ENCODE results near the gene RNF182. TPM values are rescaled to one million over a fixed set of nuclear protein-coding genes. Genes with fewer than 3 reads are reported as not detected.

RNF182 gene
- total RNA-seq, 1 donor from 2014 or later, result not detected

DNA sequence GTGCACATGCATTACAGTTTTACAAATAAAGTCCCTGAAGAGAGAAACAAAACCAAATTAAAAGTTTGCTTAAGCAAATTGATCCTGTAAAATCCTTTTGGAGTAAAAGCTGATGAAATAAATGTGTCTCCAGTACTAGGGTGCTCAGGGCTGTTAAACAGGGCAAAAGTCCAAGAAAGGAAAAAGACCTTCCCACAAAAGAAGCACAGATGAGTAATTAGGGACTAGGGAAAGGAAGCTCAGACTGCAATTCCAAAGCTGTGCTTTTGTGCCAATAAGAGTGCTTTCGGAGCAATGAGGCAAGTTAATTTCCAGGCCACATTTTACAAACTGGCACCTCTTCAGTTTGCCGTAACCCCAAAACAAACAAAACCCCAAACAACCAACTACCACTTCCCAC, 10.4 kb upstream of the RNF182 start:
- Histone ChIP-seq H3K27me3 (ENCODE audit: control insufficient read depth, insufficient read depth, low read length) (peaks cover 1% of the 10 kb centered on the region), H3K4me3 (ENCODE audit: low read depth, low read length) (no peak overlapping the region), H3K36me3 (ENCODE audit: control insufficient read depth, insufficient read depth, low read length) (no peaks in the 10 kb centered on the region)
- TF ChIP-seq, protein P1, sequence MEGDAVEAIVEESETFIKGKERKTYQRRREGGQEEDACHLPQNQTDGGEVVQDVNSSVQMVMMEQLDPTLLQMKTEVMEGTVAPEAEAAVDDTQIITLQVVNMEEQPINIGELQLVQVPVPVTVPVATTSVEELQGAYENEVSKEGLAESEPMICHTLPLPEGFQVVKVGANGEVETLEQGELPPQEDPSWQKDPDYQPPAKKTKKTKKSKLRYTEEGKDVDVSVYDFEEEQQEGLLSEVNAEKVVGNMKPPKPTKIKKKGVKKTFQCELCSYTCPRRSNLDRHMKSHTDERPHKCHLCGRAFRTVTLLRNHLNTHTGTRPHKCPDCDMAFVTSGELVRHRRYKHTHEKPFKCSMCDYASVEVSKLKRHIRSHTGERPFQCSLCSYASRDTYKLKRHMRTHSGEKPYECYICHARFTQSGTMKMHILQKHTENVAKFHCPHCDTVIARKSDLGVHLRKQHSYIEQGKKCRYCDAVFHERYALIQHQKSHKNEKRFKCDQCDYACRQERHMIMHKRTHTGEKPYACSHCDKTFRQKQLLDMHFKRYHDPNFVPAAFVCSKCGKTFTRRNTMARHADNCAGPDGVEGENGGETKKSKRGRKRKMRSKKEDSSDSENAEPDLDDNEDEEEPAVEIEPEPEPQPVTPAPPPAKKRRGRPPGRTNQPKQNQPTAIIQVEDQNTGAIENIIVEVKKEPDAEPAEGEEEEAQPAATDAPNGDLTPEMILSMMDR (IDR thresholded peaks at IDR 0.05; ENCODE audit: insufficient read depth, low read length, severe bottlenecking), result no peak
- no peak for DNase-seq (ENCODE audit: low read depth)
- FAIRE-seq, result peak; percentile 64

DNA sequence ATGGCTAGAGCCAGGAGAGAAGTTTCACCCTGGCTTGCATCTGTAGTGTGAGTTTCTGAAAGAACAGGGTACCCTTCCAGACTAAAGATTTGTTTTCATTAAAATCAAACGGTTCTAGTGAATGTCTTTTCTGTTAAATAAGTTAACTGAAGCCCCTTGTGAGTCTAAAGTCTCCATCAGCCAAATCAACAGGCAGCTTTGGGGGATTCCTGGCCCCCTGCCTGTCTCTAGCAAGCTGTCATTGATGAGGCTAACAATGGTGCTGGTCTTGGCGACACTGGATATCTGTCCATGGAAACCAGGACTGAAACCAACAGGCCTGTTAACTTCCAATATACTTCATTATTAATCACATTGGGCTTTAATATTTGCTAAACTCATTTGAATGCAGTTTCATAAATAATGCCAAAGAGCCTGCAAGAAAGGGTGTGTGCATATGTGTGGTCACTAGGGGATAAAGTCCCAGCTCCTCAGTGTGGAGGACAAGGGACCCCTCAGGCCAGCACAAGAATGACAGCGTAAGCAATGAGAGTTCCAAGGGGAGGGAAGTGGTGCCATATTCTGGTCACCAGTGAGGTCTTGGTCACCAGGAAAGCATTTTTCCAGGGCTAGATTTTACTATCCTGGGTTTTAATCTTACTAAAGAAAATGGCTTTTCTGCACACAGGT, 9.1 kb upstream of the RNF182 start:
- no peak for DNase-seq (ENCODE audit: low read depth)
- no peak overlapping the region for H3K4me3 ChIP-seq (ENCODE audit: low read depth, low read length)
- TF ChIP-seq, protein P1 (IDR thresholded peaks at IDR 0.05; ENCODE audit: insufficient read depth, low read length, severe bottlenecking), result no peak
- no peaks in the 10 kb centered on the region for H3K36me3 ChIP-seq (ENCODE audit: control insufficient read depth, insufficient read depth, low read length)
- no peak for FAIRE-seq
- peaks cover 1% of the 10 kb centered on the region for H3K27me3 ChIP-seq (ENCODE audit: control insufficient read depth, insufficient read depth, low read length)

DNA sequence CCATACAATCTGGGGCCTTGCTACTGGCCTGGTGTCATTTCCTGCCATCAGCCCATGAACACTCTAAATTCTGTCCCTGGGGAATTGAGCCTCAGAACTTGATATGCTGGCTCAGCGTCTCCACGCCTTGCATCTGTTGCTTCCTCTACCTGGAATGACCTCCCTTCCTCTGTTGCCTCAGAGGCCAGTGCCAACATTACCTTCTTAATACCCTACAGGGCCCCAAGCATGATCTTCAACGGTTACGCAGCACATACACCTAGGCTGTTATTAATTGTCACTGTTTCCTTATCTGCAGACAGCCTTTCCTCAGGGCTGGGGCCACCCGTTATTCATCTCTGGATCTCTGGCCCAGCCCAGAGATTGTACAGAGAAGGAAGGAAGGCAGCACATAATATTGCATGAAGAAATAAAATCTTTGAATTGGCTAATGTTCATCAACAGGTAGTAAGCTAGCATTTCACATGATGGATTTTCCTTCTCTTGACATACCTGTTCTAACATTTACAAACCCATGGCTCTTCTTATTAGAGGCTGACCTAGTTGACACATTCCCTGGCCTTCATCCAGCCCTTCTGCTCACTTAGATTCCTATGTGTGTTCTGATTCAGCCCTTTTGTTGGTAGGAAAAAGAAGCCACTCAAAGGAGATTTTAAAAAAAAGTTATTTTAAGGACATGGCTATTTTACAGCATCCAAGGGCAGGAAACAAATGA, 8.4 kb upstream of the RNF182 start:
- peaks cover 1% of the 10 kb centered on the region for H3K27me3 ChIP-seq (ENCODE audit: control insufficient read depth, insufficient read depth, low read length)
- FAIRE-seq (no peak), DNase-seq (ENCODE audit: low read depth) (peak; percentile 58)
- no peak overlapping the region for H3K4me3 ChIP-seq (ENCODE audit: low read depth, low read length)
- H3K36me3 ChIP-seq (ENCODE audit: control insufficient read depth, insufficient read depth, low read length), result no peaks in the 10 kb centered on the region
- TF ChIP-seq, protein P1 (IDR thresholded peaks at IDR 0.05; ENCODE audit: insufficient read depth, low read length, severe bottlenecking), result no peak

DNA sequence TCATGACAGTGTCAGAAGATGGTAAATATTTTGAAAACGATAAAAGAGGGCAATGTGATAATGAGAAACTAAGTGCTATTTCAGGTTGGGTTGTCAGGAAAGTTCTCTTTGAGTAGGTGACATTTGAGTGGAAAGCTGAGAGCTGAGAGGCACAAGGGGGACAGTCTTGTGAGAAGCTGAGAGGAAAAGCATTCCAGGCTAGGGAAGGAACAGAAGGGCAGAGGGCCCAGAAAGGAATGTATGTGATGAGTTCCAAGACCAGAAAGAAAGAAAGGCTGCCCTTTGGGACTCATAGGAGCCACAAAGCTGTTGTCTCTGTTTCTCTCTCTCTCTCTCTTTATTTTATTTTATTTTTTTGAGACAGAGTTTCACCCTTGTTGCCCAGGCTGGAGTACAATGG, 7.6 kb upstream of the RNF182 start:
- Histone ChIP-seq H3K36me3 (ENCODE audit: control insufficient read depth, insufficient read depth, low read length) (no peaks in the 10 kb centered on the region), H3K4me3 (ENCODE audit: low read depth, low read length) (no peak overlapping the region), H3K27me3 (ENCODE audit: control insufficient read depth, insufficient read depth, low read length) (peaks cover 1% of the 10 kb centered on the region)
- FAIRE-seq (no peak), DNase-seq (ENCODE audit: low read depth) (no peak)
- TF ChIP-seq, protein P1 (IDR thresholded peaks at IDR 0.05; ENCODE audit: insufficient read depth, low read length, severe bottlenecking), result no peak

DNA sequence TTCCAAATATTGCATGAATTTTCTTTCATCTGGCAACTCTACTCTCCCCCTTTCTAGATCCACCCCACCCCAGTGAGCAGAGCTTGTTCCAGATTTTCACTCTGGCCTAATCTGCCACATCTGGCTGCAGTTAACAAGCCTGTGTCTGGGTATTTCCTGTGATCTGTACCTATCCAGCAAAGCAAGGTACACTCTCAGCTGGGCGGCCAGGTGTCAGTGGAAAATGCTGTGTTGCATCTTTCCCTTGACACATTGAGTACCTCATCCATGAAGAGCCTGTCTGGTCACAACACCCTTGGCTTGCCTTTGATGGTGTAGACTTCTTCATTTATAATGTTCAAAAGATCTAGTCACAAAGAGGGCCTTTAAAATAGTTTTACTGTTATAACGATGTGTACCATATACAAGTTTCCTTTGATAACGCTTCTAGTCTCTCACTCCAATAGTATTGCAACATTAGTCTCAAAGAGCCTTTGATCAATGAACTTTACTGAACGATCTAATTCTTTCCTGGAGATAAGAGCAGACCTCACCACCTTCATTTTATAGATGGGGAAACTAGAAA, 6.0 kb upstream of the RNF182 start:
- no peak for DNase-seq (ENCODE audit: low read depth)
- TF ChIP-seq, protein P1 (IDR thresholded peaks at IDR 0.05; ENCODE audit: insufficient read depth, low read length, severe bottlenecking), result no peak
- Histone ChIP-seq H3K27me3 (ENCODE audit: control insufficient read depth, insufficient read depth, low read length) (peaks cover 4% of the 10 kb centered on the region), H3K4me3 (ENCODE audit: low read depth, low read length) (no peak overlapping the region), H3K36me3 (ENCODE audit: control insufficient read depth, insufficient read depth, low read length) (no peaks in the 10 kb centered on the region)
- no peak for FAIRE-seq
